ENCODE data around the gene ZCRB1.
A peak's percentile ranks its signal among the peaks of the same experiment; 100 is the strongest.
"Not testable (repeated sequence)": the region's sequence is repeated elsewhere in the genome, so short reads cannot be mapped to it uniquely, and the experiment has no call there.

Gene ZCRB1

DNA sequence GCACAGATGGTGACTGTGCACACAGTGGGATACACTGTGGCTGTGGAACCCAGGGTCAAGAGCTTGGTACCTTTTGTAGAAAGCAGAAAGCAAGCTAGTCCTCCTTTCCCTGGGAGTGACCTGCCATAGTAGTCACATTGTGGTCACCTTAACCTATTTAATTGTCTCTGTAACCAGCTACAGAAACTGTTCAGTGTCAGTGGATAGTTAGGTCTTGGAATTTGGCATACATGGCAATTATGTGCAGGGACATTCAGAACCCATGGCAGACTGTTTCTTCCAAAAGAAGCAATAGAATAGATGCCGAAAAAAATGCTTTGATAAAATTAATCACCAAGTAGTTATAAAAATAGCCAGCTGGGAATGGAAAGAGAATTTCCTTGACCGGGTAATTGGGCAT, 30.4 kb upstream of the ZCRB1 start:
- DNase-seq = no peak
- no peaks in the 10 kb centered on the region for H3K4me1 ChIP-seq (ENCODE audit: control insufficient read depth, insufficient read depth, low read length, poor library complexity, severe bottlenecking)
- H3K27me3 ChIP-seq (replicated peaks; ENCODE audit: control insufficient read depth, insufficient read depth, low read length, poor library complexity, severe bottlenecking) = no peaks in the 10 kb centered on the region
- H3K36me3 ChIP-seq (ENCODE audit: control insufficient read depth, insufficient read depth, low read length) = peaks cover 16% of the 10 kb centered on the region
- no peak overlapping the region for H3K27ac ChIP-seq (ENCODE audit: insufficient read depth, low read length, poor library complexity, severe bottlenecking)
- H3K9me3 ChIP-seq (ENCODE audit: control insufficient read depth, low read length) = no peaks in the 10 kb centered on the region
- no peak overlapping the region for H3K4me3 ChIP-seq (ENCODE audit: insufficient read depth, low read depth, low read length, poor library complexity, severe bottlenecking)

DNA sequence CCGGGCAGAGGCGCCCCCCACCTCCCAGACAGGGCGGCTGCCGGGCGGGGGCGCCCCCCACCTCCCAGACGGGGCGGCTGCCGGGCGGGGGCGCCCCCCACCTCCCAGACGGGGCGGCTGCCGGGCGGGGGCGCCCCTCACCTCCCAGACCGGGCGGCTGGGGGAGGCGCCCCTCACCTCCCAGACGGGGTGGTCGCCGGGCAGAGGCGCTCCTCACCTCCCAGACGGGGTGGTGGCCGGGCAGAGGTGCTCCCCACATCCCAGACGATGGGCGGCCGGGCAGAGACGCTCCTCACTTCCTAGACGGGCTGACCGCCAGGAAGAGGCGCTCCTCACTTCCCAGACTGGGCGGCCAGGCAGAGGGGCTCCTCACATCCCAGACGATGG, 24.1 kb upstream of the ZCRB1 start:
- H3K4me3 ChIP-seq (ENCODE audit: insufficient read depth, low read depth, low read length, poor library complexity, severe bottlenecking); DNase-seq; H3K4me1 ChIP-seq (ENCODE audit: control insufficient read depth, insufficient read depth, low read length, poor library complexity, severe bottlenecking); H3K27ac ChIP-seq (ENCODE audit: insufficient read depth, low read length, poor library complexity, severe bottlenecking); H3K9me3 ChIP-seq (ENCODE audit: control insufficient read depth, low read length); H3K36me3 ChIP-seq (ENCODE audit: control insufficient read depth, insufficient read depth, low read length); H3K27me3 ChIP-seq (replicated peaks; ENCODE audit: control insufficient read depth, insufficient read depth, low read length, poor library complexity, severe bottlenecking): not testable (repeated sequence)

DNA sequence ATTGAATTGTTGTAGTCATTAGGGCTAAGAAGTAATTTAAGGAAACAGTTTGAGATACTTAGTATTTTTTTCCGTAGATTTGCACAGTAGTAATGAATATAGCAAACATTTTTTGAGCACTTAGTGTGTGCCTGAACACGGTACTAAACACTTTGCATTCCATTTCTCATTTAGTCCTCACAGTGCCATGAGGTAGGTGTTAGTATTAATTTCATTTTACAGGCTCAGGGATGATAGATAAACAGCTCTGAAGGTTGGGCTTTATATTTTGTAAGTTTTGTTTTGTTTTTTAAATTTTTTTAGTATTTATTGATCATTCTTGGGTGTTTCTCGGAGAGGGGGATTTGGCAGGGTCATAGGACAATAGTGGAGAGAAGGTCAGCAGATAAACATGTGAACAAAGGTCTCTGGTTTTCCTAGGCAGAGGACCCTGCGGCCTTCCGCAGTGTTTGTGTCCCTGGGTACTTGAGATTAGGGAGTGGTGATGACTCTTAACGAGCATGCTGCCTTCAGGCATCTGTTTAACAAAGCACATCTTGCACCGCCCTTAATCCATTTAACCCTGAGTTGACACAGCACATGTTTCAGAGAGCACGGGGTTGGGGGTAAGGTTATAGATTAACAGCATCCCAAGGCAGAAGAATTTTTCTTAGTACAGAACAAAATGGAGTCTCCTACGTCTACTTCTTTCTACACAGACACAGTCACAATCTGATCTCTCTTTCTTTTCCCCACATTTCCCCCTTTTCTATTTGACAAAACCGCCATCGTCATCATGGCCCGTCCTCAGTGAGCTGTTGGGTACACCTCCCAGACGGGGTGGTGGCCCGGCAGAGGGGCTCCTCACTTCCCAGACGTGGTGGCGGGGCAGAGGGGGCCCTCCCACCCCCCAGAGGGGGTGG, 23.5 kb upstream of the ZCRB1 start:
- H3K4me1 ChIP-seq (ENCODE audit: control insufficient read depth, insufficient read depth, low read length, poor library complexity, severe bottlenecking); H3K4me3 ChIP-seq (ENCODE audit: insufficient read depth, low read depth, low read length, poor library complexity, severe bottlenecking); H3K9me3 ChIP-seq (ENCODE audit: control insufficient read depth, low read length); H3K27ac ChIP-seq (ENCODE audit: insufficient read depth, low read length, poor library complexity, severe bottlenecking); H3K36me3 ChIP-seq (ENCODE audit: control insufficient read depth, insufficient read depth, low read length); H3K27me3 ChIP-seq (replicated peaks; ENCODE audit: control insufficient read depth, insufficient read depth, low read length, poor library complexity, severe bottlenecking); DNase-seq: not testable (repeated sequence)

DNA sequence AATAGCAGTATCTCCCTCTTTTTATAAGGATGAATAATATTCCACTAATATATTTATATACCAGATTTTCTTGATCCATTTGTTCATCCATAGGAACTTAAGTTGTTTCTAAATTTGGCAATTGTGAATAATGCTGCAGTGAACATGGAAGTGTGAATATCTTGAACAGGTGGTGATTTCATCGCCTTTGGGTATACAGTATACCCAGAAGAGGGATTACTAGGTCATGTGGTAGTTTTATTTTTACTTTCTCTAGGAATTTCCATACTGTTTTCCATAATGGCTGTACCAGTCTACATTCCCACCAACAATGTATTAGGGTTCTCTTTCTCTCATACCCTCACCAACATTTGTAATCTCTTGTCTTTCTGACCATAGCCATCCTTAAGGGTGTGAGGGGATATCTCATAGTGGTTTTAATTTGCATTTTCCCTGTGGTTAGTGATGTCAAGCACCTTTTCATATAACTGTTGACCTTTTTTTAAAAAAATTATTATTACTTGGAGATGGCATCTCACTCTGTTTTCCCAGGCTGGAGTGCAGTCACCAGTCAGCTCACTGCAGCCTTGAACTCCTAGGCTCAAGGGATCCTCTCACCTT, 20.6 kb upstream of the ZCRB1 start:
- no peaks in the 10 kb centered on the region for H3K27me3 ChIP-seq (replicated peaks; ENCODE audit: control insufficient read depth, insufficient read depth, low read length, poor library complexity, severe bottlenecking)
- H3K9me3 ChIP-seq (ENCODE audit: control insufficient read depth, low read length) = no peaks in the 10 kb centered on the region
- H3K4me3 ChIP-seq (ENCODE audit: insufficient read depth, low read depth, low read length, poor library complexity, severe bottlenecking) = no peak overlapping the region
- no peaks in the 10 kb centered on the region for H3K4me1 ChIP-seq (ENCODE audit: control insufficient read depth, insufficient read depth, low read length, poor library complexity, severe bottlenecking)
- no peaks in the 10 kb centered on the region for H3K36me3 ChIP-seq (ENCODE audit: control insufficient read depth, insufficient read depth, low read length)
- DNase-seq = no peak
- H3K27ac ChIP-seq (ENCODE audit: insufficient read depth, low read length, poor library complexity, severe bottlenecking) = no peak overlapping the region

DNA sequence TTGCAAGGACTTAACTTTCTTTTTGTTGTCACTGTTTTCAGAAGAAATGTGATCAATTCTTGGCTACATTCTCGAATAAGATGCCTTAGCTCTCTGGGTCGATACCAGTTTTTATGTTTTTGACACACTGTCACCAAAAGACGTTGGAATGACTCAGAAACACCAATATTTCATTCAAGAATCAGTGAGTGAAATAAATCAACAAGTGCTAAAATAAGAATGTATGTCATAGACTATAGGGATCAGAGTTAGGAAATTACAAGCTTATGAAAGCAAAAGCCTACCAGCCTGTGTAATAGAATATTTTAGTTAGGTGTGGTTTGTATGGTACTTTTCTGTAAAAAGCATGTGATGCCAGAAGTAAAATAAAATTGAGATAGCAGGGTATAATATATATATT, 17.8 kb upstream of the ZCRB1 start:
- H3K4me3 ChIP-seq (ENCODE audit: insufficient read depth, low read depth, low read length, poor library complexity, severe bottlenecking) = no peak overlapping the region
- H3K4me1 ChIP-seq (ENCODE audit: control insufficient read depth, insufficient read depth, low read length, poor library complexity, severe bottlenecking) = no peaks in the 10 kb centered on the region
- no peaks in the 10 kb centered on the region for H3K9me3 ChIP-seq (ENCODE audit: control insufficient read depth, low read length)
- no peak for DNase-seq
- no peaks in the 10 kb centered on the region for H3K36me3 ChIP-seq (ENCODE audit: control insufficient read depth, insufficient read depth, low read length)
- no peak overlapping the region for H3K27ac ChIP-seq (ENCODE audit: insufficient read depth, low read length, poor library complexity, severe bottlenecking)
- no peaks in the 10 kb centered on the region for H3K27me3 ChIP-seq (replicated peaks; ENCODE audit: control insufficient read depth, insufficient read depth, low read length, poor library complexity, severe bottlenecking)

DNA sequence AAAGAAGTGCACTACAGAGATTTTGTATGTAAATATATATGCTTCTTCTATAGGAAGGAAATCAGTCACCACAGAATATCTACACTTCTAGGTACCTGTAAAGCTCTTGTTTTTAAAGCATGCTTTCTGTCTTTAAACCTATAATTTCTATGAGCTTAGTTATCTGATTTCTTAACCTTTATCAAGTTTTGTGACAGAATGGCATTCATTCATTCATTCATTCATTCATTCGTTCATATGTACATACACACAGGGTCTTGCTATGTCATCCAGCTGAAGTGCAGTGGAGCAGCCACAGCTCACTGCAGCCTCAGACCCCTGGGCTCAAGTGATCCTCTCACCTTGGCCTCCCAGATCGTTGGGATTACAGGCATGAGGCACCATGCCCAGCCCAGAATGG, 16.1 kb upstream of the ZCRB1 start:
- no peak overlapping the region for H3K27ac ChIP-seq (ENCODE audit: insufficient read depth, low read length, poor library complexity, severe bottlenecking)

DNA sequence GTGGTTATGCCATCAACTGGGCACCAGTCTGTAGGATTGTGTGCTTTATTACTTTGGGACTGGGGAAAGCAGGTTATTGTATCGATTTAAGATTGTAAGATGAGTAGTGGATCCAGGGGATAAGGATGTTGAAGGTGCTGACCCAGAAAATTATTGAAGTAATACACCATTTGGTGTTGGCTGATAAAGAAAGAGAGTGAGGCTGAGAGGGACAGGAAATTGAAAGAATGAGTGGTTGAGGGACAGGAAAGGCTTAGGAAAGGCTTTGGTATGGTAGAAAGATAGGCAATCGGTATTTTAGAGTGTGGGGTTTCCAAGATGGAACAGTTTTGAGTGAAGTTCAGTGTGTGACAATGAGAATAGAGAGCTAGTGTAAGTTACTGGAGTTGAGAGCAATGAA, 12.4 kb upstream of the ZCRB1 start:
- Histone ChIP-seq H3K27ac (ENCODE audit: insufficient read depth, low read length, poor library complexity, severe bottlenecking) (no peak overlapping the region), H3K27me3 (replicated peaks; ENCODE audit: control insufficient read depth, insufficient read depth, low read length, poor library complexity, severe bottlenecking) (no peaks in the 10 kb centered on the region), H3K9me3 (ENCODE audit: control insufficient read depth, low read length) (no peaks in the 10 kb centered on the region), H3K4me1 (ENCODE audit: control insufficient read depth, insufficient read depth, low read length, poor library complexity, severe bottlenecking) (no peaks in the 10 kb centered on the region), H3K4me3 (ENCODE audit: insufficient read depth, low read depth, low read length, poor library complexity, severe bottlenecking) (no peak overlapping the region), H3K36me3 (ENCODE audit: control insufficient read depth, insufficient read depth, low read length) (peaks cover 10% of the 10 kb centered on the region)
- no peak for DNase-seq

More for the DNA sequence above, 16.1 kb upstream of the ZCRB1 start:
- Histone ChIP-seq H3K36me3 (ENCODE audit: control insufficient read depth, insufficient read depth, low read length) (peaks cover under 1% of the 10 kb centered on the region), H3K4me1 (ENCODE audit: control insufficient read depth, insufficient read depth, low read length, poor library complexity, severe bottlenecking) (no peaks in the 10 kb centered on the region), H3K4me3 (ENCODE audit: insufficient read depth, low read depth, low read length, poor library complexity, severe bottlenecking) (no peak overlapping the region), H3K27me3 (replicated peaks; ENCODE audit: control insufficient read depth, insufficient read depth, low read length, poor library complexity, severe bottlenecking) (no peaks in the 10 kb centered on the region), H3K9me3 (ENCODE audit: control insufficient read depth, low read length) (no peaks in the 10 kb centered on the region)
- DNase-seq = no peak

DNA sequence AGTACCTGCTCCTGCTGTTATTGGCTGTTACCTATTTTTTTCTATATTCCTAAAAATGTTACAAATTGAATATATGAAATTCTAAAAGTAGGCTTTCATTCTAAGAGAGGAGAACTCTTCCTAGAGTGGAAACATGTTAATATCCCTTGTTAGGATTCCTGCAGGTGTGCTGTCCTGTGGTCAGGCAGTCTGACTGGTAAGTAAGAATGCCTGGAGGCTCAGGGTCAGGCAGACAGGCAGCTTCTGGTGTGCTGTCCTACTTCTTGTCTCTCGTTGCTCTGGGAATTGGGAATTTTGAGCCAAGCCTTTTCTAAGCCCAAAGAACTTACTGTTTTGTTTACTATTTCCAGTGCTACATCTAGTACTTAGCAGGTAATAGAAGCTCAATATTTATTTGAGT, 10.4 kb upstream of the ZCRB1 start:
- Histone ChIP-seq H3K36me3 (ENCODE audit: control insufficient read depth, insufficient read depth, low read length) (peaks cover 10% of the 10 kb centered on the region), H3K27me3 (replicated peaks; ENCODE audit: control insufficient read depth, insufficient read depth, low read length, poor library complexity, severe bottlenecking) (no peaks in the 10 kb centered on the region), H3K9me3 (ENCODE audit: control insufficient read depth, low read length) (no peaks in the 10 kb centered on the region), H3K4me1 (ENCODE audit: control insufficient read depth, insufficient read depth, low read length, poor library complexity, severe bottlenecking) (no peaks in the 10 kb centered on the region), H3K27ac (ENCODE audit: insufficient read depth, low read length, poor library complexity, severe bottlenecking) (no peak overlapping the region), H3K4me3 (ENCODE audit: insufficient read depth, low read depth, low read length, poor library complexity, severe bottlenecking) (no peak overlapping the region)
- DNase-seq = no peak

DNA sequence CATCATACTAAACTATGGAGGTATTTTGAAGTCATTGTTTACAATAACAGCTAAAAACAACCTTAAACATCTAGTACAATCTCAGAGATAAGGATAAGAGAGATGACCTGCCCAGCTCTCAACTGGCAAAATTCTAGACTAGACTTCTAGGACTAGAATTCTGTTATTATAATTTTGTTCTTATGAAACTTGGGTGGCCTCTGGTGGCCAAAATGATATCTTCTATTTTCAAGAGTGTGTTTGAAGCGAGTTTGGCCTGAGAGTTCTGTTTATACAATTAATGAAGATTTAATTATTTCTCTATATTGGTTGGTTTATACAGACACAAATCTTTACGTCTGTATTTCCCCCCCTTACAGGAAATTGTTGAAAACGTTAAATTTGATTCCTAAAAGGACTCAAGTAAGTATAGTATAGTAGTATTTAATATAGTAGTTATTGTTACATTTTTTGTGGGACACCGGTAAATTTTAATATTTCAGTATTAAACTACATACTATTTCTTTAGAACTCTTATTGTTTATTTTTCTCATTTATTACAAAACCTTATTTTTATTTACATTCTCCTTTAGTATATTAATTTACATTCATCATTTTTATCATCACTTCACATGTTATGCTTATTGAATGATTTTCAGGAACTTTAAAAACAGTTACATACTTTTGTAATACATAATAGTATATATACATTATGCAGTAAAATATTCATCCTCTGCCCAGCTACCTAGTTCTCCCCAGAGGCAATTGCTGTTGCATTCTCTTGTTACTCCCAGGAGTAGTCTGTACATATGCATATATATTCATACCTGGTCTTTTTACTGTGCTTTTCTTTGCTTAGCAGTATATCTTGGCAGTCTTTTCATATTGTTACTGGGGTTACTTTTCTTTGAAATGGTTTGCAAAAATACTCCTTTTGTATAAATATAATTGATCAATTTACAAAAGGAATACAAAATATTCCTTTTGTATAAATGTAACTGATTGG, 6.7 kb upstream of the ZCRB1 start:
- no peaks in the 10 kb centered on the region for H3K27me3 ChIP-seq (replicated peaks; ENCODE audit: control insufficient read depth, insufficient read depth, low read length, poor library complexity, severe bottlenecking)
- H3K4me1 ChIP-seq (ENCODE audit: control insufficient read depth, insufficient read depth, low read length, poor library complexity, severe bottlenecking) = peaks cover 2% of the 10 kb centered on the region
- peak in 1 of 3 donors; percentile 20 for DNase-seq
- H3K36me3 ChIP-seq (ENCODE audit: control insufficient read depth, insufficient read depth, low read length) = peaks cover 10% of the 10 kb centered on the region
- H3K9me3 ChIP-seq (ENCODE audit: control insufficient read depth, low read length) = no peaks in the 10 kb centered on the region
- H3K4me3 ChIP-seq (ENCODE audit: insufficient read depth, low read depth, low read length, poor library complexity, severe bottlenecking) = no peak overlapping the region
- H3K27ac ChIP-seq (ENCODE audit: insufficient read depth, low read length, poor library complexity, severe bottlenecking) = no peak overlapping the region

Measured in effector memory CD4-positive, alpha-beta T cell (primary cell).